ENCODE data around the gene C1QL4.

- TF ChIP-seq POLR2A (IDR thresholded peaks at IDR 0.05) (no peak), CTCF (IDR thresholded peaks at IDR 0.05) (no peak)
Observed at GRCh38 chr12:49370539-49370938, 33.6 kb upstream of the C1QL4 start.

All from Peyer's patch (tissue), 4 donors.